HepG2 (cell line): ENCODE data around the gene MED12L.

ENCODE experiments used
- EZH2 ChIP-seq: conservative IDR thresholded peaks from 2 replicates; pipeline ENCODE4 v1.6.1; 2012; ENCODE audit warnings: mild to moderate bottlenecking, low read depth, low read length, moderate library complexity
- KMT2A ChIP-seq: sonication (generic); formaldehyde crosslinking; IDR thresholded peaks from 2 replicates; pipeline ENCODE4 v1.4.0; 2020; ENCODE audit warnings: missing genetic modification reagents
- TF ChIP-seq, protein P1 (sequence below): IDR thresholded peaks from 2 replicates; pipeline ENCODE4 v1.6.1; 2012; ENCODE audit warnings: low read length, improper control_type of control experiment

- TF ChIP-seq, protein P1, sequence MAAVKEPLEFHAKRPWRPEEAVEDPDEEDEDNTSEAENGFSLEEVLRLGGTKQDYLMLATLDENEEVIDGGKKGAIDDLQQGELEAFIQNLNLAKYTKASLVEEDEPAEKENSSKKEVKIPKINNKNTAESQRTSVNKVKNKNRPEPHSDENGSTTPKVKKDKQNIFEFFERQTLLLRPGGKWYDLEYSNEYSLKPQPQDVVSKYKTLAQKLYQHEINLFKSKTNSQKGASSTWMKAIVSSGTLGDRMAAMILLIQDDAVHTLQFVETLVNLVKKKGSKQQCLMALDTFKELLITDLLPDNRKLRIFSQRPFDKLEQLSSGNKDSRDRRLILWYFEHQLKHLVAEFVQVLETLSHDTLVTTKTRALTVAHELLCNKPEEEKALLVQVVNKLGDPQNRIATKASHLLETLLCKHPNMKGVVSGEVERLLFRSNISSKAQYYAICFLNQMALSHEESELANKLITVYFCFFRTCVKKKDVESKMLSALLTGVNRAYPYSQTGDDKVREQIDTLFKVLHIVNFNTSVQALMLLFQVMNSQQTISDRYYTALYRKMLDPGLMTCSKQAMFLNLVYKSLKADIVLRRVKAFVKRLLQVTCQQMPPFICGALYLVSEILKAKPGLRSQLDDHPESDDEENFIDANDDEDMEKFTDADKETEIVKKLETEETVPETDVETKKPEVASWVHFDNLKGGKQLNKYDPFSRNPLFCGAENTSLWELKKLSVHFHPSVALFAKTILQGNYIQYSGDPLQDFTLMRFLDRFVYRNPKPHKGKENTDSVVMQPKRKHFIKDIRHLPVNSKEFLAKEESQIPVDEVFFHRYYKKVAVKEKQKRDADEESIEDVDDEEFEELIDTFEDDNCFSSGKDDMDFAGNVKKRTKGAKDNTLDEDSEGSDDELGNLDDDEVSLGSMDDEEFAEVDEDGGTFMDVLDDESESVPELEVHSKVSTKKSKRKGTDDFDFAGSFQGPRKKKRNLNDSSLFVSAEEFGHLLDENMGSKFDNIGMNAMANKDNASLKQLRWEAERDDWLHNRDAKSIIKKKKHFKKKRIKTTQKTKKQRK: no peak
- TF ChIP-seq KMT2A (CRISPR knock-in tag): no peak
- TF ChIP-seq EZH2: no peak
Observed at GRCh38 chr3:151446002-151446340, 360.5 kb downstream of the MED12L start.
